GM19395 (cell line): ENCODE measurements around the gene CLDN9.

ENCODE experiments used
- ATAC-seq: cut with Tn5 transposase; IDR thresholded peaks from one replicate; pipeline ENCODE4 v1.9.1; 2021; ENCODE audit warnings: mild to moderate bottlenecking, moderate library complexity; ENCODE audit not compliant: unreplicated experiment

Gene CLDN9

DNA sequence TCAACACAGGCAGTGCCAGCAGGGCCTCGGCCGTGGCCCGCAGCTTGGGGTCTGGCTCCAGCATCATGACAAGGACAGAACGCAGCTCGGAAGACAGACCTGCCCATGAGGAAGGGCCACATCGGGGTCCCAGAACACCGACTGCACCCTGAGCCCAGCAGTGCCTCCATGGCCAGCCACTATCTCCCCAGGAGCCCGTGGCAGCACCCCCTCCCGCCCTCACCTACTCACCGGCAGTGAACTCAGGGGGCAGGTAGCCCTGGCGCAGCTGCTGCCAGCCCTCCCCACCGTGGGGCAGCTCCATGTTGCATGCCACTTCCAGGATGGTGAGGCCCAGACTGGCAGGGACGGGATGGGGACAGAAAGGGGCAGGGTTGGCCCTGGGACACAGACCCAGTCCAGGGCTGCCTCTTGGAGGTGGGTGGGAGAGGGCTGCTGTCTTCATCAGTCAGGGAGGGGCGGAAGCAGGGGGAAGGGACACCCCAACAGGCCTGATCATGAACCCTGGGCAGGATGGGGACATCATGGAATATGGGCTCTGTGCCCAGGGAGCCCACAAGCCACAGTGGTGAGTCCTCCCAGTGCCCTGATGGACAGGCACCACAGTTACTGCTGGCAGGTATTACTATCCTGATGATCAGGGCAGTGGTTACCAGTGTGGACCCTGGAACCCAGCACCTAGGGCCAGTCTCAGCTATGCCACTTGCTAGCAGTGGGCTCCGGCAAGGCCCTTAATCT is 38.2 kb upstream of the CLDN9 start:
- ATAC-seq, result no peak

DNA sequence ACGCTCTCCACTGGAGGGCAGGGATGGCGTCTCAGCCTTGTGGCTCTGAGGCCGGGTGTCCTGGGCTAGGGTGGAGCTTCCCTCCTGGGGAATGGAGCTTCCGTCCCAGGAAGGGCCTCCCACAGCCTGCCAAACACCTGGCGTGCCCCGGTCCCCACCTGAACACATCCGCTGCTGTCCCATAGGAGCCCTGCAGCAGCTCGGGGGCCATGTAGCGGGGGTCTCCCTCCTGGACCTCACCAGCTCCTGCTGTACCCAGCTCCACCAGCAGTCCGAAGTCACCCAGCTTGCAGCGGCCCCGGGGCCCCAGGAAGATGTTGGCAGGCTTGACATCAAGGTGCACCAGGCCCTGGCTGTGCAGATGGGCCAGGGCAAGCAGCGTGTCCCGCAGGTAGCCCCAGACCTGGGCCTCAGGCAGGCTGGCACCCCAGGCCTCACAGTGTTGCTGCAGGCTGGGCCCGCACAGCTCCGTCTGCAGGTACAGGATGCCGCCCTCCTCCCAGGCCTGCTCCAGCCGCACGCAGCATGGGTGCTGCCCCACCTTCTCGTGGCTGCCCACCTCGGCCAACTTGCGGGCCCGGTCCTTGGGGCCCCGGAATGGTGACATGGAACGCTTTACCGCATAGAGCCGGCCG is 37.4 kb upstream of the CLDN9 start:
- ATAC-seq, result no peak

- ATAC-seq, result no peak
Observed at GRCh38 chr16:2976201-2976600, 36.5 kb upstream of the CLDN9 start.

DNA sequence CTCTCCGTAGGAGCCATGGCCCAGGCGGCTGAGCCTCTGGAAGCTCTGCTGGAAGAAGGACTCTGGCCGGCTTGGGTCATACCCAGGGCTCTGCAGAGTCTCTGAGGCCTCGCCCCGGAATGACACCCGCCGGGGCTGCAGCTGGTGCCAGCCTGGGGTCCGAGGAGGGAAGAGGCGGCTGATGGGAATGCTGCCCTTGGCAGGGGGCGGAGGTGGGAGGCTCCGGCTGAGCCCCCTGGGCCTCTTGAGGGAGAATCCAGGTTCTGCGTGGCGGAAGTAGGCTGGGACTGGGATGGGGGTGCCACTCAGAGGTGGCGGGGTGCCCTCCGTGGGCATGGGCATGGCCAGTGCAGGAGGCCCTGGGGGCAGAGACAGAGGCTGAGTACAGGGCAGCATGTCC is 36.0 kb upstream of the CLDN9 start:
- ATAC-seq, result no peak

- no peak for ATAC-seq
Observed at GRCh38 chr16:2977440-2977839, 35.3 kb upstream of the CLDN9 start.

DNA sequence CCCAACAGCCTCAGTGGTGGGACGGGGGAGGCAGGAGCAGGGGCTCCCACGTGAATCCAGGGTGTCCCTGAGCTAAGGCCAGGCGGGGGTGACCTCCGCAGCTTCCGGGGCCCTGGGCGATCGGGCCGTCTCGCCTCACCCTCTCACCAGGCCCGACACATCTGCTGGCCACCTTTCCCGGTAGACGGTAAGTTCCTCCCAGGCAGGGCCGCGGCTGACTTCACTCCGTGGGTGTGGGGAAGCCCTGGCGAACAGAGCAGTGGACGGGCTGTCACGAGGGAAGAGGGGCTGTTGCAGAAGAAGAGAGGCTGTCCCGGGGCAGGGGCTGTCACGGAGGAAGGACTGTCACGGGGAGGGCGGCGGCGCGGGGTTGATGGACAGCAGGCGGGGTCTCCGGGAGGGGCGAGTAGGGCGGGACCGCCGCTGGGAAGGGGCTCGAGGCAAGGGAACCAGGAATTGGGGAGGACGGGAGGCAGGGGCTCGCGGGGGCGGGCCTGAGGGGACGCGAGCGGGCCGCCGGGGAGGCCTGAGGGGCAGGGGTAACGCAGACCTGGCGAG is 33.0 kb upstream of the CLDN9 start:
- ATAC-seq, result no peak

GRCh38 chr16:2980227-2981176 is 32.2 kb upstream of the CLDN9 start, which contains the start of gene PKMYT1:
TSS of gene PKMYT1 (minus strand) at chr16:2980446. CDS start at chr16:2979657, 789 bp downstream.
- peak; percentile 74 for ATAC-seq

GRCh38 chr16:2981177-2981898 is 31.4 kb upstream of the CLDN9 start:
- no peak for ATAC-seq

- ATAC-seq, result no peak
Observed at GRCh38 chr16:2981899-2982250, 30.8 kb upstream of the CLDN9 start.

DNA sequence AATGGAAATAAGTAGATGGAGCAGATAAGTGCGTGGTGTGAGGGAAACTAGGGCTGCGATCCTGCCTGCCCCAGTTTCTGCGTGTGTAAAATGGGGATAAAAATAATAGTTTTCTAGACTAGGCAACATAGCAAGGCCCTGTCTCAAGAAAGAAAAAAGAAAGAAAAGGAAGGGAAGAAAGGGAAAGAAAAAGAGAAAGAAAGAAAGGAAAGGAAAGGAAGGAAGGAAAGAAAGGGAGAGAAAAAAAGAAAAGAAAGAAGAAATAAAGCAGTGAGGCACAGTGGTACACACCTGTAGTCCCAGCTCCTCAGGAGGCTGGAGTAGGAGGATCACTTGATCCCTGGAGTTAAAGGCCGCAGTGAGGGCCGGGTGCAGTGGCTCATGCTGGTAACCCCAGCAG is 30.3 kb upstream of the CLDN9 start:
- ATAC-seq, result no peak

DNA sequence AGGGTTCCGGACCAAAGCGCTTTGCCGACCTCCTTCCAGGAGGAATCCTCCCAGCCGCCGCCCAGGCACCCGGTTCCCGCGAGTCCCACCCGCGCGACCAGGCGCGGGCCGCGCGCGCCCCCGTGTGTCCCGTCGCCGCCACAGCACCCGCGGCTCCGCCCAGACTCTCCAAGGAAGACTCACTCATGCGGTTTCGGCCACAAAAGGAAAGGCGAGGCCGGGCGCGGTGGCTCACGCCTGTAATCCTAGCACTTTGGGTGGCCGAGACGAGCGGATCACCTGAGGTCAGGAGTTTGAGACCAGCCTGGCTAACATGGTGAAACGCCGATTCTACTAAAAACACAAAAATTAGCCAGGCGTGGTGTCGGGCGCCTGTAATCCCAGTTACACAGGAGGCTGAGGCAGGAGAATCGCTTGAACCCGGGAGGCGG is 29.0 kb upstream of the CLDN9 start:
- ATAC-seq, result no peak

- no peak for ATAC-seq
Observed at GRCh38 chr16:2985462-2985861, 27.3 kb upstream of the CLDN9 start.

DNA sequence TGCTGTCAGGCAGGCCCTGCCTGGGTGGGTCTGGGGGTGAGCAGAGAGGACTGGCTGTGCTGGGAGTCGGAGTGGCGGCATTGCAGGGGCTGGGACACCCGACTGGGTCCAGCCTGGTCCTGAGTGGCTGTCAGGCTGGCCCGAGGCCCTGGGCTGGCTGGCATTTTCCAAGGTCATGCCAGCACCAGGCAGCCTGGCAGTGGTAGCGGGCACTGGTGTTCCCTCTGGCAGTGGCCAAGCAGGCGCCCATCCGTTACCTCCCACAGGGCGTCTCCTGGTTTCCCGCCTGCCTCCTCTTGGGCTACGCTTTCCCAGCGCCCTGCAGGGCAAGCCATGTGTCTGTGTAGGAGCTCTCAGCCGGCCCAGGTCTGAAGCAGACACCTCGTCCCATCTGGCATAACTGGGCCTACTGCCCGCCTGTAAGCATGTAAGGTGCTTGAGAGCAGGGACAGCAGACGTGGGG is 26.8 kb upstream of the CLDN9 start:
- ATAC-seq, result no peak

- no peak for ATAC-seq
Observed at GRCh38 chr16:2986623-2987188, 26.0 kb upstream of the CLDN9 start.

- no peak for ATAC-seq
Observed at GRCh38 chr16:2987286-2987685, 25.4 kb upstream of the CLDN9 start.

- ATAC-seq, result no peak
Observed at GRCh38 chr16:2987833-2988232, 24.9 kb upstream of the CLDN9 start.

DNA sequence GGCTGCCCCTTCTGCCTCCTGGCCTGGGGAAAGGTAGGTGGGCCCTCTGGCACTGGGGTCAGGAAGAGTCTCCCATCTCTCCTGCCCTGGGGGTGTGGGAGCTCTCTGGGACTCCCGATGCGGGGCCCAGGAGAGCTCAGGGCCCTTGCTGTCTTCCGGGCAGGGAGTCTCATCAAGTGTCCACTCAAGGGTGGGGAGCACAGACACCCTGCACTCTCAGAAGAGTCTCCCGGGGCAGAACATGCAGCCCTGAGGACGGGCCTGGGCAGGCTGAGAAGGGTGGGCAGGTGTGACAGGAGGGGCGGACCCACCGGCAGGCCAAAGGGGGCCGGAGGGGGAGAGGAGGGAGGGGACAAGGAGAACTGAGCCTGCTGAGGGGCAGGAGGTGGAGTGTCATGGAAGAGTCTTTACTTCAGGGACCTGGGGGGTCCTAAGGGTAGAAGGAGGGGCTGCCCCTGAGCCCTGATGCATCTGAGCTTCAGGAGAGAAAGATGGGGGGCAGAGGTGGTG is 24.1 kb upstream of the CLDN9 start:
- ATAC-seq, result no peak

DNA sequence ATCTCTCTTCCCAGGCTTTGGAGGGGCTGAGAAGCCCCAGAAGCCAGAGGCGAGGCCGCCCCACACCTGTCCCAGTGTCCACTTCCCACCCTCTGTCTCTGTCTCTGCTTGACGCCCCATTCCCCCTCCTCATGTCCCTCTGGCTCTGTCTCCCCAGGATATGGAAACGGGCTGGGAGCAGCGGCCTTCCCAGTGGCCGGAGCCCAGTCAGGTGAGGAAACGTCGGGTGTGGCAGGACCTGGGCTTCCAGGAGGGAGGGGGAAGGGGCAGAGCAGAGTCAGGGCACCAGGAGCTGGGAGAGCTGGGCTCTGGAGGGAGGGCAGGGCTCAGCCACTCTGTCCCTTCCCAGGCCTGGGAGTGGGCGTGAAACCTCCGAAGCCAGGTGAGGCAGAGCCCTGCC is 21.8 kb upstream of the CLDN9 start:
- ATAC-seq, result no peak

- no peak for ATAC-seq
Observed at GRCh38 chr16:2991566-2992261, 21.0 kb upstream of the CLDN9 start.
